ENCODE measurements around the gene FHDC1. TPM values are rescaled to one million over a fixed set of nuclear protein-coding genes. Genes with fewer than 3 reads are reported as not detected.

Gene FHDC1
- total and polyA plus RNA-seq, 10 of the 15 experiments (the other 5 are each of a cell fraction or from before 2014, with no cell fraction given), result 0.04 to 0.12 (median 0.06) TPM; not detected in 3

GRCh38 chr4:152917543-152918395 lies 18.4 kb upstream of the FHDC1 start:
- Histone ChIP-seq H3K4me1 (ENCODE audit: control insufficient read depth, insufficient read depth, low read length) (no peaks in the 10 kb centered on the region), H2AFZ (ENCODE audit: control insufficient read depth, low read depth, low read length) (no peak overlapping the region), H3K27ac (ENCODE audit: control insufficient read depth, insufficient read depth) (no peak overlapping the region), H3K27me3 (replicated peaks in 1 of 2; ENCODE audit: control insufficient read depth in 2 of 2, insufficient read depth in 2 of 2, low read length in 1 of 2) (no peaks in the 10 kb centered on the region), H3K9me3 (replicated peaks; ENCODE audit: control insufficient read depth, insufficient read depth, low read length) (peaks cover 3% of the 10 kb centered on the region; the same call in 2 of the 3 replicates), H3K4me3 (no peak overlapping the region), H3K36me3 (ENCODE audit: control insufficient read depth in 2 of 2, insufficient read depth in 2 of 2, low read length in 1 of 2) (no peaks in the 10 kb centered on the region), H3K4me2 (ENCODE audit: control insufficient read depth, insufficient read depth) (no peak overlapping the region), H3K9ac (ENCODE audit: control insufficient read depth, insufficient read depth, low read length) (no peak overlapping the region), H3K79me2 (ENCODE audit: control insufficient read depth, insufficient read depth, low read length) (no peaks in the 10 kb centered on the region), H4K20me1 (ENCODE audit: control insufficient read depth, insufficient read depth) (no peaks in the 10 kb centered on the region)
- intact Hi-C loops (cut with micrococcal nuclease; ENCODE audit: unreplicated experiment) (no loop called here), in situ Hi-C loops (cut with MboI) (no loop called here)
- SMC1A ChIA-PET (ENCODE audit: uncharacterized antibody, unreplicated experiment), result interaction anchor here (0.6 to 1.6 kb wide), 3 partner anchors 36 to 109 kb away, joined by 3 to 5 read pairs (median 3); no protein-coding TSS in a partner anchor
- DNase-seq (ENCODE audit: low read depth, low spot score) (no peak), ATAC-seq (no peak), FAIRE-seq (no peak)
- no TSS peak for BruUV-seq (replicated peaks)
- CTCF ChIA-PET, result no interaction called here
- RAD21 ChIA-PET (ENCODE audit: unreplicated experiment), result no interaction called here
- WGBS (ENCODE audit: insufficient coverage, insufficient replicate concordance, low lambda C conversion rate, missing lambda C conversion rate), result 95% methylated on average over 3 of the region's 3 CpGs
- POLR2A ChIA-PET, result no interaction called here
- TF ChIP-seq POU2F2 (IDR thresholded peaks at IDR 0.05; ENCODE audit: borderline replicate concordance, low read depth, low read length) (no peak), MEF2A (IDR thresholded peaks at IDR 0.05; ENCODE audit: insufficient read depth, low read depth, low read length) (no peak), CHD1 (IDR thresholded peaks at IDR 0.05; ENCODE audit: low read depth, low read length) (no peak), EGR1 (IDR thresholded peaks at IDR 0.05; ENCODE audit: borderline replicate concordance in 1 of 2, low read depth in 2 of 2, low read length in 2 of 2) (no peak), NR2C1 (IDR thresholded peaks at IDR 0.05) (no peak), SREBF1 (IDR thresholded peaks at IDR 0.05; ENCODE audit: low read length) (no peak), CEBPB (IDR thresholded peaks at IDR 0.05; ENCODE audit: borderline replicate concordance in 1 of 2, low read depth in 2 of 2, low read length in 2 of 2) (no peak), ETV6 (conservative IDR thresholded peaks at IDR 0.05 in 1 of 2, IDR thresholded peaks at IDR 0.05 in 1 of 2; ENCODE audit: borderline replicate concordance in 1 of 2, low read depth in 1 of 2) (no peak), ZBTB33 (IDR thresholded peaks at IDR 0.05) (no peak), EED (IDR thresholded peaks at IDR 0.05; ENCODE audit: low read depth) (no peak), NR2C2 (IDR thresholded peaks at IDR 0.05; ENCODE audit: borderline replicate concordance, control insufficient read depth, insufficient read length, low read depth) (no peak), SKIL (IDR thresholded peaks at IDR 0.05; ENCODE audit: low read depth, poor library complexity, severe bottlenecking) (no peak), STAT3 (IDR thresholded peaks at IDR 0.05; ENCODE audit: low read depth, low read length) (no peak), IKZF1 (conservative IDR thresholded peaks at IDR 0.05) (no peak)
- TF ChIP-seq, protein P1, sequence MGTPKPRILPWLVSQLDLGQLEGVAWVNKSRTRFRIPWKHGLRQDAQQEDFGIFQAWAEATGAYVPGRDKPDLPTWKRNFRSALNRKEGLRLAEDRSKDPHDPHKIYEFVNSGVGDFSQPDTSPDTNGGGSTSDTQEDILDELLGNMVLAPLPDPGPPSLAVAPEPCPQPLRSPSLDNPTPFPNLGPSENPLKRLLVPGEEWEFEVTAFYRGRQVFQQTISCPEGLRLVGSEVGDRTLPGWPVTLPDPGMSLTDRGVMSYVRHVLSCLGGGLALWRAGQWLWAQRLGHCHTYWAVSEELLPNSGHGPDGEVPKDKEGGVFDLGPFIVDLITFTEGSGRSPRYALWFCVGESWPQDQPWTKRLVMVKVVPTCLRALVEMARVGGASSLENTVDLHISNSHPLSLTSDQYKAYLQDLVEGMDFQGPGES (IDR thresholded peaks at IDR 0.05), result no peak
